Measurements from ENCODE around the gene DNAJA4.
A peak's percentile ranks its signal among the peaks of the same experiment; 100 is the strongest.

Gene DNAJA4

DNA sequence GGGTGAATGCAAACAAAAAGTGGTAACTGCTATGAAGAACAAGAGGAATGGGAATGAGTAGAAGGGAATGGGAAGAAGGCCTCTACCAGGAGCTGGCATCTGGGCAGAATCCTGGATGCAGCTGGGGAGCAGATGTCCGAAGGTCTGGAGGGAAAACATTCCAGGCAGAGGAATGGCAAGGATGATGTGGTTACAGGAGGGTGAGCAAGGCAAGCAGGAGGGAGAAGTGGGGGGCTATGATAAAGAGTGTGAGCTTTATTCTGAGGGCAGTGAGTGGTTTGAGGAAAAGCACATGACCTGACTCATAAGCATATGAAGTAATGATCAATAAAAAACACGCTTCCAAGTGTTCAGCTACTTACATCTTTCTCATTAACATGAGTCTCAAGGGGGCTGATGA, 18.0 kb downstream of the DNAJA4 start:
- DNase-seq: no peak

DNA sequence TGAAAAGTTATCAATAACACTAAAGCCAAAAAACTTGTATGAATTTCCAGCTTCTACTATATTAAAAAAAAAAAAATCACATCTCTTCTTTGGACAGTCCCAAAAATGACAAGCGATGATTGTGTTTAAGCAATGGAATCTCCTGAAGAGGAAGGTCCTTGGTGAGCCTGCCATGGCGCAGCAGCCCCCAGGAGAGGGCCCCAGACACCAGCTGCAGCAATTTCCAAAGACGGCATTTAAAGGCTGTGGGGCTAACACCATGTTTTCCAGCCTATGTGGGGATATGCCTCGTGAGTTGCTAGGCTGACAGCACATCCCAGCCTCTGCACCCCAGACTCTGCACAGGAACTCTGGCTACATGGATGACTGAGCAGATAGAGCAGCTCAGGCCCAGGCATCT, 20.4 kb downstream of the DNAJA4 start:
- DNase-seq: no peak

DNA sequence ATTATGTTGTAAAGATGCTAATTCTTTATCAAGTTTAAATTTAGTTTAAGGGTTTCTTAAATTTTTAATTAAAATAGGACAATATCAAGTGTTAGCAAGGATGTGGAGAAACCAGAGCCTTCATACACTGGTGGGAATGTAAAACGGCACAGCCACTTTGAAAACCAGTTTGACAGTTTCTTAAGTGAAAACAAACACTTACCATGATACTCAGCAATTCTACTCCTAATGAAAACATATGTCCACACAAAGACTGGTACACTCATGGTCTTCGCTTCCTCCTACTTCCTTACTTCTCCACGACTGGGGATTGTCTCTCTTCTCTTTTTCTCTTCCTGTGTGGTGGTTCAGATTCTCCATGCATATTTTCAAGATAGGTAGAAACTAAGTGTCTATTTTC, 25.9 kb downstream of the DNAJA4 start:
- no peak for DNase-seq

DNA sequence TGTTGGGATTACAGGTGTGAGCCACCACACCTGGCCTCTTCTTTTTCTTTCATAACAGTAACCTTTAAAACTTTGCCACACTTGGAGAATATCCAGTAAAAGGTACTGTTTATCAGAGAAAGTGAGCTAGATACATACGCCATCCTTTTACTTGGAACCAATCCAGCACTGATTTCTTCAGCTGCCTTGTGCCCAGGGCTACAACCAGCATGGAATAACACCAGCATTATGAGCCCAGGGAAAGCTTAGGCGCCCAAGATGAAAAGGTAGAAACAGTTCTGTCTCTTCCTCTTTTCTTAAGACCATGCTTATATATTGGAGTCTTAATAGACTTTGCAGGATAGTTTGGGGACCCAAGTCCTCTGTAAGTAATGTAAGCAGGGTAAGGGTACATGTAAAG, 26.7 kb downstream of the DNAJA4 start:
- DNase-seq: no peak

DNA sequence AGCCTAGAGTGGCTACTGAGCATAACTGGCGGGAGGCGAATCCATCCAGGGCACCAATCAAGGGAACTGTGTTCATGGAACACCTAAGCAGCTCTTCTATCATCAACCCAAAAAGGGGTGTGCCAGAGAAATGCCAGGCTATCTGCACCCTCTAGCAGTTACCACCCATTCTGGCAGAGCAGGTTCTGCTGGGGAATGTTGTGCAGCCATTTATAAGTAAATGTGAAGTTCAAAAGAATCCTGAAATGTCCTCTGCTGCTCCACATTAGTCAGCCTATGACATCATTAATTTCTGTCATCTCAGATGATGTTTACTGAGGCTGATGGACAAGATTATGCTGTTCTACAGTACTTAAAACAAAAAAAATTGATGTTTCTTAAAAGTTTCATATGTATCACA, 27.3 kb downstream of the DNAJA4 start:
- no peak for DNase-seq

DNA sequence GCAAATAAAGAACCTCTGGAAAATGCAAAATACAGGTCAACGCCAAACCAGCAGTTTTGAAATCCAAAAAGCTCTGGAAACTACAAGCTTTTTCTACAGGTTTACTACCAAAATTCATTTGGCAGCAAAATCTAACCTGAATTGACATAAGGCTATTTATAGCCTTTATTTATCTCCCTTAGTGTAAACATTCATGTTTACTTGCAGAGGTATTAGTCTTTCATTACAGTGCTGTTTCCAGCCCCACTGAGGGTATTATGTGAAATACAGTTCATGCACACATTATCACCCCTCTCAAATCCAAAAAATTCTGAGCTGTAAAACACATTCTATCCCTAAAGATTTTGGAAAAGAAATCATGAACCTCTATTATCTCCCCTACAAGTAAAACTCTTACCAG, 27.9 kb downstream of the DNAJA4 start:
- DNase-seq: no peak

DNA sequence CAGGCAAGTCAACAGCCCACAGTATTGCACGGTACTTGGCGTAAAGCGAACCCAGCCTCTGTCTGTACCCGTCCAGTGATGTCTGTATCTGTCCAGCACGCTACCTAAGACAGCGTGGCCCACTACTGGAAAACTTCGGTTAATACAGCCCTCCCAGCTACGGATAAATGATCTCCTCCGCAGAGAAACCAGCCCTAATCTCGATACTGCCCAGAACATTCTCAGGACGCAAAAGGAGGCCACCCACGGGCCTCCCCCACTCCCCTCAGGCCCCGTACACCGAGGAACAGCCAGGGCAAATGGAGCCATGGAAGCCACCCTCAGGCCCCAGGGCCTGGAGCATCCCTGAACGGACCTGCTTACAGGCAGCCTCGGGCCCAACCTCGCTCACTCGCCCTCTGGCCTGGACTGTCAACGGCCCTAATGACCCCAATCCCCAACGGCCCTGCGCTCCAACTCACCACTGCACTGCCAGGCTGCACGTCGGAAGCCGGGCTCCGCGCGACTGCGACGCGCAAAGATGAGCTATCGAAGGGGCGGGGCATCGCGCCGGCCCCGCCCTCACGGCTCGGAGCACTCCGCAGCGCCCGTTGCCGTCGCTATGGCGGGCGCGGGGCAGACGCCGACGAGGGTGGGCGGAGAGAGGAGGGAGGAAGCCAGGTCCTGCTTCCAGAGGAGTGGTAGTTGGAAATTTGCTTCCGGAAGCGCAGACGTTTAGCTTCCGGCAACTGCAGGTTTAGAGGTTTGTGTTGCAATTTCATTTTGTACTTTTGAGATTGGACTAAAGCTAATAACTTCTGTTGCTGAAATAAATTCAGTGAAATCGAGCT, 35.0 kb downstream of the DNAJA4 start, which contains the start of gene SKIC8:
Gene SKIC8, minus strand, starts transcription at position 509 of the 830 bp plus-strand sequence. CDS start 3,923 bp downstream, outside the sequence.
- peak; percentile 95 for DNase-seq

DNA sequence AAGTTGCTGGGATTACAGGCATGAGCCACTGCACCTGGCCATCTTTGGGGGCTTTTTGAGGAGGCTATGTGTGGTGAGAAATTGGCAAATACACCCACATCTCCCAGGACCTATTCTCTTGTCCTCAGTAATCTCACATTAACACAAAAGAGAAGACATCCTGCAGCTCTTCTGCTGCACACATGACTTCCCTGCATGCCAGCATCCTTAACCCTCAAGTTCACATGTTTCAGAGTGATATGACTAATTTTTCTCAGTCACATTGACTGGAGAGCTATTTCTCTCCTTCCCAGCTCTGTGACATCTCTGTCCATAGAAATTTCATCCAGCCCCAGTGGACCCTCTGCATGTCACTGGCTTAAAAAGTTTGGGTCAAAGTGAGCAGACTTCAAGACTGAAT, 37.0 kb downstream of the DNAJA4 start:
- DNase-seq: no peak

DNA sequence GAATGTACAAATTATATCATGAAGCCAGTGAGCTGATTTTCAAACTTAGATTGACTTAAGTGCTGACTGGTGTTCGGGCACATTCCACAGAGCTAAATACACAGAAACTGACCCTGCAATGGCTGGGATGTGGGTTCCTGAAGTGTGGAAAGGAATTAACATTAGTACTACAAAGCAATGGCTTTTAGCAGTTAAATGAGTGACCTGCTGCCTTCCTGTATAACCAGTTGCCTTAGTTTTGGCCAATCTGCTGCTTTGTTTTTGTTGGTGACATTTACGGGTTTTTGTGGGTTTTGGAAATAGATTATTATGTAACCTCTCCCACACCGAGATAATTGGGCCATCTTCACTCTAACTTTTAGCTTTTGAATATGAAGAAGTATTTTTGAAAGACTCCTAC, 37.5 kb downstream of the DNAJA4 start:
- no peak for DNase-seq

DNA sequence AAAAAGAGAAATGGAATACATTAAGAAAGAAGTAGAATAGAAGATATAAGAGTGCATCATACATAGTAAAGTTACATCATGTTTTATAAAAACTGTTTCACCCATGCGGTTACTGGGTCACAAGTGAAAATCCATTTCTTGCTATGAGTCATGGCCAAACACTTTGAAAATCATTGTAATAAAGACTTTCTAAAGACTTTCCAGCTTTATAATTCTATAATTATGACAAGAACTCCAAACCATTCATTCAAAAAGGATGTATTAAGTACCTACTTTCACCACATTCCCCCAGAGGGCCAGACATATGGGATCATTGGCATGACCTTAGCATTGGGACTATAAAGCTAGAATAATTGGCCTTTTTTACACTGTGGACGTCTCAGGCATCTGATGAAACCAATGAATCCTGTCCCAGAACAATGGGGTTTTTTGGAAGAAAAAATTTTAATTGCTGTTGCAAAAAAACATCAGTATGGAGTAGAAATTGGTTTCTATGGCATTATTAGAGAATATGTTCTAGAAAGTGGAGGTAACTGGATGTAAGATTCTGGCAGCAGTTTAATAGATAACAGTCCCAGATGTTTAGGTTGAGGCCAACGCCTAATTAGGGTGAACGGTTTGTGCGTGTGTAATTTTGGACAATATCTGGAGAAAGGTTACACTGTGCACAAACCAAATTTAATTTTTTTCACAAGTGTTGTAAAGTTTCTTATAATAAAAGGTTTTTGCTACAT, 38.4 kb downstream of the DNAJA4 start:
- no peak for DNase-seq

DNA sequence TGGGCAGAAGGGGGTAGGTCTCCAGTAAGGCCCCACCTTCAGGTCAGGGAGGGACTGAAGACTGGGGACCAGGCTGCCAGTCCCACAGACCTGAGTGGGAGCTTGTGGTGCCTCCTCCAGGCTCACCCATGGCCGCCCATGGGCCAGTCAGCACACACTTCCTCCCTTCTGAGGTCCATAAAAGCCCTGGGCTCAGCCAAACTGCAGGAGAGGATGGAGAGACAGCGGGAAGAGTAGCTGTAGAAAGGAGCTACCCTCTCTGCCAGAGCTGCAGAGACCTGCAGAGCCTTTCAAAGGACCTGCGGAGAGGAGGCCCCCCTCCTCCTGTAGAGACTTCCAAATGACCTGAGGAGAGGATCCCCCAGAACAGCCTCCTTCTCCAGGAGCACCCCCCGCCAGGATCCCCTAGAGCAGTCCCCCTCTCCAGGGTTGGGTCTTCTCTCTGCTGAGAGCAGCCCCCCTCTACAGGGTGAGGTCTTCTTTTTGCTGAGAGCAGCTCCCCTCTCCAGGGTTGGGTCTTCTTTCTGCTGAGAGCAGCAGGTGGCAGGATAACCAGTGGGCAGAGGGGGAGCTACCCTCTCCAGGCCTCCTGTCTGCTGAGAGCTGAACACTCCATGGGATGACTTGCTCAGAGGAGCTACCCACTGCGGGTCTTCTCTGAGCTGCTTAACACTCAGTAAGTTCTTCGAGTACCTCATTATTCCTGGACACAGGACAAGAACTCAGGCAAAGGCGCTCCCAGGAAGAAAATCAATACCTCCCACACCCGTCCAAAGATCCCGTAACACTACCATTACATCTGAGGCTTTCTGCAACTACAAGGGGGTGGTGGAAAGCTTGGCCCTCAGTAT, 40.1 kb downstream of the DNAJA4 start:
- DNase-seq: no peak

DNA sequence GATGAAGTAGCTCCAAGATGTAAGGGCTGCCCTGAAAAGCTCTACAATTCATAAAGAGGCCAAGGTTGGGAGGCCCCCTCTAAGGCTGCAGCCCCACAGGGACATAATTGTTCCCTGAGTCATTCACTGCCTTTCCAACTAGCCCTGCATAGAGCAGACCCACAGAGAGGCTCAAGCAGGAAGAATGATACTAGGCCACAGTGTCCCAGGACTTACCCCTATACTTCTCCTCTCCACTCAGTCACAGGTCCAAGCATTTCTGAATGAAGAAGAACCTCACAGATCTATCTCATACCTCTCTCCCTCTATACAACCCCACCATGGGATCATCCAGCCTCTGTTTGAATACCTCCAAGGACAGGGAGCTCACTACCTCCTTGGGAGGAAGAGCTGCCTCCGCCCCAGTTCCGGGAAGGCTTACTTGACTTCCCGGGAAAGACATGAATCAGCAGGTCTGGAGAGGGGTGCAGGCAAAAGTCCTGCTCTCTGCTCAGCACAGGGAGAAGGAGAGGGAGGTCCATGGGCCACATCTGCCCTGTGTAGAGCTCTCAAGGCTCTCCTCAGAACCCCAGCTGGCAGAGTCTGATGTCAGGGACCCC, 41.9 kb downstream of the DNAJA4 start:
- DNase-seq: no peak

DNA sequence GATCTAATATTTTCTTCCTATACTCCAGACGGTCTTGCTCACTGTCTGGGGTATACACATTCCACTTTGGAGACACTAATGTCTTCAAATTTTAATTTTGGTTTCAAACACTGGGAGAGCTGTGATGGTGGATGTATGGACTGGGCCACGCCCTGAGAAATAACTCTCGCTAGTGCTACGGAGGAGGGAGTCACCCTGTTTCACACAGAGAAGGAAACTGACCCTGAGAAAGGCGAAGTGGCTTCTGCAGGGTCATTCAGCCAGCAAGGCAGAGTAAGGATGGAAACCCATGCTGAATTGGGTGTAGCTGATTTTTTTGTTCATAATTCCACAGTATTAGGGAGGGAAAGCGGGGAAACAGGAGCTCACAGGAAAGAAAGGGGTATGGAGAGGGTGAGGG, 43.6 kb downstream of the DNAJA4 start:
- DNase-seq: no peak

DNA sequence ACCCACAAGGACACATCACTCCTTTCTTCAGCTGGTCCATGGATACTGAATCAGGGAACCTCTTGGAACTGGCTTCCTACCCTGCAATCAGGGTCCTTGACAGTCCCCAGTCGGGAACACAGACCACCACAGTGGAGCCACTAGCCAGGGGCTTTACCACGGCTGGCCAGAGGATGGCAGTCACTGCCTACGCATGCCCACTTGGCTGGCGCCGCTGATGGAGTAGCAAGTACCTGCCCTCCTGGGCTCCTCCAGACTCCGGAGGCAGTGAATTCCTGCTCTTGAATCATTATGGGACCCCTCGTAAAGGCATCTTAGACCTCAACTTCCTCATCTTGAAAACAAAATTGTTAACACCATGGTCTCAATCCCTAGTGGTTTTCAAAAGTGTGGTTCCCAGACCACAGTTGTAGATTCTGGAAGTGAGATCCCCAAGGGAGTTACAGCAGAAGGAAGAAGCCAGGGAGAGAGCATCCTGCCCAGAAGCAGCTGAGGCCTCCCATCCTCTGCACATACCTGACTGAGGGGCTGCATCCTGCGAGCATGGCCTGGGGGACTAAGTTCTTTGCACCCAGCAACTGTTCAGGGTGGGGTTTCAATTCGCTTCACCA, 44.2 kb downstream of the DNAJA4 start:
- DNase-seq: peak; percentile 74

DNA sequence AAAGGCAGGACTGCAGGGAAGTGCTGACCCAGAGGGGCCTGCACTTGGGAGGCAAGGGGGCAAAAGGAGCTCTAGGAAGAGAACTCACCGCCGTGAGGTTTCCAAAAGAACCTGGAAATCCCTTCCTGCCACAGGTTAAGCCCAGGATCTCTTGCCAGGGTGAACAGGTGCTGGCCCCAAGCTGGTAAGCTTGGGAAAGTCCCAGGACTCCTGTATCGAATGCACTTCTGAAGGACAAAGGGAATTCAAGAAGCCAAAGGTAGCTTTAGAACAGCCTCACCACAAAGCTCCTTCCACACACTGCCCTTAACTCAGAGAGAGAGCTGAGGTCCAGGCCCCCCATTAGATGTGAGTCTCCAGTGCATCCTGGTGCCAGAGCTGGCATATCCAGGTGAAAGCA, 46.9 kb downstream of the DNAJA4 start:
- no peak for DNase-seq

DNA sequence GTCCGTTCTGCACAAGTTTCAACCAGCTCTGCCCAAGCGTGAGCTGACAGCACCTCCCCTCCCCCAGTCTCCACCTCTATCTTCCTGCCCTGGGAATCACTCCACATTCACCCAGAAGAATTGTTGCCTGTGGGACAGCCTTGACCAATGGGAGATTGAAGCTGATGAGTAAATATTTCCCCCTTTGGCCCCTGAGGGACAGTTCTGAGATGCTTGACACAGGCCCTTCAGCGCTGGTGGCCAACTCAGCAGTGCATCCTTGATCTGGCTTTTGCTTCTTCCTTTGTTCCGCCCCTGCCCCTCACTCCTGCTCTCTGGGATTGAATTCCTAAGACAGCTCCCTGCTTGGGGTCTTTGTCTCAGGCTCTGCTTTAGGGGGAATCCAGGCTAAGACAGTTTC, 48.2 kb downstream of the DNAJA4 start:
- DNase-seq: no peak

DNA sequence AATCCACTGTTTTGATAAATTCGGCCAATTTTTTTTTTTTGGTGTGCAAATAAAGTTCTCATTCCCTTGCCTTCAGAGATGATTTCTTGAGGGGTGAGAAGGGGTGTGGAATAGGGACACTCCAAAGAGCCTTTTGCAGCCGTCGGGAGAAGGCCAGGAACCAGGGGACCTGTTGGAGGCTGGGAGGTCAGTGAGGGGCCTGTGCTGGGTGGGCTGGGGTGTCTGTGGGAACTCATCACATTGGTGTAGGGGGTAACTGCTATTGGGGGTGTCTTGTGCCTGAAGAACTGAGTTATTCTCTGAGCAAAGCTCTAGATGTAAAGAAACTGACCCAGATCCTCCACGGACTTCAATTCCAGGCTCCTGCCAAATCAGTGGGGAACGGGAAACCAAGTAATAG, 48.6 kb downstream of the DNAJA4 start:
- no peak for DNase-seq

DNA sequence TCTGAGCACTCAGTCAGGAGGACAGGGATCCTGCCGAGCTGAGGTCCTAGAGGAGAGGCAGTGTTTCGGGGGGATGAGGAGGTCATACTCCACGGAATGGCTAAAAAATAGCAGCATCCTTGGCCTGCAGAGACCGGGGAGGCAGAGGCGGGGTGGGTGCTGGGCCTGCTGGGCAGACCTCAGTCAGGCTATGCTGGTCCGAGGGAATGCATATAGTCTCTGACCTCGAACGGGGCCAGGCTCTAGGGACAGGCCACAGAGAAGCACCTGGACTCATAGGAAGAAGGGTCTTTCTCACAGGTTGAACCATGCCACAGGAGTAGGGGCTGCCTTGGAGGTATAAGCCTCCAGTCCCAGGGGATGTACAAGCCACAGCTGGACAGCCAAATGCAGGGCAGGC, 49.0 kb downstream of the DNAJA4 start:
- DNase-seq: no peak

DNA sequence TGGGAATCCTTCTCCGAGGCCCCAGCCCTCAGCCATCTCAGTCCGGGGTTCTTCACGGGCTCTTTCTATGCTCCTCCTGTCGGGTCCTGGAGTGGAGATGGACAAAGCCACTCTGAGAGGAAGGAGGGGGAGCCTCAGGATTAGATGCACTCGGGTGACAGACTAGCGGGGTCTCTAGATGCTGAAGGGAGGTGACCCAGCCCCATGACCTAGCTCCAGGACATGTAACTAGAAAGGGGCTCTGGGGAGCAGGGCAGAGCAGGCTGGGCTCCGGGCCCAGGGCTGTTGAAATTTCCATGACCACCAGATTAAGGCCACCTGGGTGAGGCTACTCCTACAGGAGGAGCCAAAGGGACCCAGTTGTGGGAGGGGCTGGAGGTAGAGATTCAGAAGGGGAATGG, 49.8 kb downstream of the DNAJA4 start:
- no peak for DNase-seq

DNA sequence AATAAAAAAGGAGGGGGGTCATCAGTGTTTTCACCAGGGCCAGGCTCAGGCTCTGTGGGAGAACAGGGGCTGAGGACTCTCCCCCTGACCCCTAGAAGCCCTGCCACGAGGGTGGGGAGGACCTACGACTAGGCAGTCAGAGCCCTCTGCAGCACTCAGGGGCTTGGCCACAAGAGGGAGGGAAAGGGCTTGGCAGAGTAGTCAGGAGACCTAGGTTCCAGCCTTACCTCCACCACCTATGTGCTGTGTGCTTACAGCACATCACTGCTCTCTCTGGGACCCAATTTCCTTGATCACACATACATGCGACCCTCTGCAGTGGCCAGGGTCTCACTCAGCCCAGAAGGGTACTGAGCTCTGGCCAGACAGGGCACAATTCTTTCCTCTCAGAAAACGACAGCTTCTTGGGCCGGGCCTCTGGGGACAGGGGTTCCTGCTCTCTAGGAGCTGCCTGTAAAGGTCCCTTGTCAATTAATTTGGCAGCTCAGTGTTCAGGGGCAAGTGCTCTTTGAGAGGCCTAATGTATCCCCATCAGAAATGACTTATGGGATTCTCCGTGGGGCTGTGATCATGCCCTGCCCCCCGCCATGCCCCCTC, 51.4 kb downstream of the DNAJA4 start:
- DNase-seq: peak; percentile 30

DNA sequence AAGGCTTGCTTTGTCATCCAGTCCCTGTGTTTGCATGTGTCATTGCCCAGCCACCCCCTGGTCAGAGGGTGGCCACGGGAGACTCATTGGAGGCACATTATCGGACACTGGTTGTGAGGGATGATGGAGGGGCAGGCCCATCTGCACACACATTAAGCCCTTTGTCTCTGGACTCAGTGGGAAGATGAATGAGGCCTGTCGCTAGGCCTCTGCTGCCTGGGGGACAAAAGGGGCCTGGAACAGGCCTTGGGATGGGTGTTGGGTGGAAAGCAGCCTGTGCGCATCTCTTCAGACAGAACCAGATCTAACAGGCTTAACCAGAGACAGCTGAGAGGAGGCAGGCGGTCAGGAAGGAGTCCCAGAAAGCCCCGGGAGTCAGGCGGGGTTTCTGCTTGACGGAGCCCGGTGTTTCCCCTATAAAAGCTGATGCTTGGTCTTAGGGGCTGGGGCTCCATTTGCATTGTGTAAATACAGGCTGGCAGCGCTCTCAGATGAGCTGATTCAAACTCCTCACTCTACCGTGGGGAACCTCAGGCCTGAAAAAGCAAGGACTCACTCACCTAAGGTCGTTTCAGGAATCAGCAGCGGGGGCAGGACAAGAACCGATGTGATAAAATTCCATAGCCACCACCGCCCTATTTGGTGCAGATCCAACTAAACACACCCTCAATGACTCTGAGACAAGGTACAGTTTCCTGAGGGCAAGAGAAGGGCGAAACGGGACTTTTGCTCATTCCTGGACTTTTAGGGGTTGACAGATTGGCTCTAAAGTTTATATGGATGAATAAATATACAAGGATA, 52.1 kb downstream of the DNAJA4 start:
- DNase-seq: no peak

All from NCI-H2171 (cell line).